H9 (cell line): ENCODE data around the gene PSMB3. TPM values are rescaled to one million over a fixed set of nuclear protein-coding genes. Genes with fewer than 3 reads are reported as not detected.

Experiments
- DNase-seq: peaks from one replicate; pipeline ENCODE4 v3.0.0-alpha.2; 2017
- H2AFZ ChIP-seq: one replicate; pipeline ENCODE4 v1.6.1; 2013; ENCODE audit warnings: mild to moderate bottlenecking, low read length, control low read depth, moderate library complexity
- H2AK5ac ChIP-seq: 2 replicates; pipeline ENCODE4 v1.6.1; 2013; ENCODE audit warnings: low read length, control low read depth, mixed read lengths; ENCODE audit not compliant: insufficient read length
- H2BK120ac ChIP-seq: one replicate; pipeline ENCODE4 v1.6.1; 2013; ENCODE audit warnings: low read depth, mild to moderate bottlenecking, low read length, control low read depth, inconsistent platforms; ENCODE audit not compliant: poor library complexity, severe bottlenecking
- H2BK12ac ChIP-seq: 2 replicates; pipeline ENCODE4 v1.6.1; 2013; ENCODE audit warnings: low read length, control low read depth, mixed read lengths, low read depth; ENCODE audit not compliant: insufficient read length
- H2BK15ac ChIP-seq: 2 replicates; pipeline ENCODE4 v1.6.1; 2013; ENCODE audit warnings: low read depth, low read length, control low read depth
- H2BK20ac ChIP-seq: one replicate; pipeline ENCODE4 v1.6.1; 2013; ENCODE audit warnings: low read depth, mild to moderate bottlenecking, low read length, control low read depth, inconsistent platforms; ENCODE audit not compliant: poor library complexity, severe bottlenecking
- H2BK5ac ChIP-seq: 2 replicates; pipeline ENCODE4 v1.6.1; 2013; ENCODE audit warnings: low read length, control low read depth, mixed read lengths; ENCODE audit not compliant: insufficient read length
- H3K14ac ChIP-seq: 2 replicates; pipeline ENCODE4 v1.6.1; 2013; ENCODE audit warnings: low read length, control low read depth; ENCODE audit not compliant: insufficient read depth
- H3K18ac ChIP-seq: 2 replicates; pipeline ENCODE4 v1.6.1; 2013; ENCODE audit warnings: low read depth, mild to moderate bottlenecking, mixed read lengths, low read length, control low read depth; ENCODE audit not compliant: insufficient read length
- H3K23ac ChIP-seq: 2 replicates; pipeline ENCODE4 v1.6.1; 2013; ENCODE audit warnings: low read length, control low read depth, mixed read lengths, low read depth; ENCODE audit not compliant: insufficient read length
- H3K23me2 ChIP-seq: 2 replicates; pipeline ENCODE4 v1.6.1; 2013; ENCODE audit warnings: low read depth, mild to moderate bottlenecking, mixed read lengths, low read length, control low read depth; ENCODE audit not compliant: insufficient read length, poor library complexity, severe bottlenecking
- H3K27ac ChIP-seq: 2 replicates; pipeline ENCODE4 v1.5.1; 2013; ENCODE audit warnings: low read length, control low read depth, mixed read lengths, low read depth; ENCODE audit not compliant: insufficient read length
- H3K27me3 ChIP-seq: 2 replicates; pipeline ENCODE4 v1.6.1; 2013; ENCODE audit warnings: low read length, control low read depth, inconsistent platforms; ENCODE audit not compliant: insufficient read depth
- H3K4ac ChIP-seq: 2 replicates; pipeline ENCODE4 v1.6.1; 2013; ENCODE audit warnings: low read depth, mild to moderate bottlenecking, control low read depth, inconsistent platforms, low read length, moderate library complexity
- H3K4me1 ChIP-seq: 2 replicates; pipeline ENCODE4 v1.6.1; 2013; ENCODE audit warnings: low read length, control low read depth, inconsistent platforms; ENCODE audit not compliant: insufficient read depth
- H3K4me2 ChIP-seq: 2 replicates; pipeline ENCODE4 v1.6.1; 2013; ENCODE audit warnings: low read length, control low read depth, mixed read lengths; ENCODE audit not compliant: insufficient read length, insufficient read depth
- H3K56ac ChIP-seq: 2 replicates; pipeline ENCODE4 v1.6.1; 2013; ENCODE audit warnings: low read depth, mild to moderate bottlenecking, mixed read lengths, low read length, control low read depth; ENCODE audit not compliant: insufficient read length
- H3K79me1 ChIP-seq: 2 replicates; pipeline ENCODE4 v1.6.1; 2013; ENCODE audit warnings: low read depth, mild to moderate bottlenecking, moderate library complexity, low read length, control low read depth, inconsistent platforms; ENCODE audit not compliant: insufficient read depth, poor library complexity, severe bottlenecking
- H3K79me2 ChIP-seq: 2 replicates; pipeline ENCODE4 v1.6.1; 2013; ENCODE audit warnings: low read length, control low read depth, inconsistent platforms; ENCODE audit not compliant: insufficient read depth
- H3K9ac ChIP-seq: 2 replicates; pipeline ENCODE4 v1.6.1; 2013; ENCODE audit warnings: low read length, control low read depth, mixed read lengths; ENCODE audit not compliant: insufficient read length; ENCODE audit errors: extremely low read depth
- H3K9me3 ChIP-seq: one replicate; pipeline ENCODE4 v1.6.1; 2013; ENCODE audit warnings: low read depth, low read length, inconsistent platforms; ENCODE audit not compliant: control insufficient read depth
- H3T11ph ChIP-seq: one replicate; pipeline ENCODE4 v1.6.1; 2013; ENCODE audit warnings: mild to moderate bottlenecking, low read length, control low read depth, inconsistent platforms
- H4K20me1 ChIP-seq: one replicate; pipeline ENCODE4 v1.6.1; 2013; ENCODE audit not compliant: control insufficient read depth, insufficient read length, insufficient read depth
- H4K5ac ChIP-seq: 2 replicates; pipeline ENCODE4 v1.6.1; 2013; ENCODE audit warnings: low read depth, mild to moderate bottlenecking, mixed read lengths, low read length, control low read depth; ENCODE audit not compliant: insufficient read length
- H4K8ac ChIP-seq: replicated peaks from 2 replicates; pipeline ENCODE4 v1.6.1; 2013; ENCODE audit warnings: low read length, control low read depth, mixed read lengths, low read depth; ENCODE audit not compliant: insufficient read length
- H4K91ac ChIP-seq: 2 replicates; pipeline ENCODE4 v1.6.1; 2013; ENCODE audit warnings: low read depth, mild to moderate bottlenecking, moderate library complexity, mixed read lengths, low read length, control low read depth; ENCODE audit not compliant: insufficient read length
- H3K27ac Mint-ChIP-seq, 3 experiments: 2 replicates in 2 of 3; 3 replicates in 1 of 3; pipeline ENCODE4 v1.8.0; 2020 to 2021; ENCODE audit warnings: mixed read lengths in 3 of 3, mild to moderate bottlenecking in 1 of 3, moderate library complexity in 1 of 3
- H3K27me3 Mint-ChIP-seq: 2 replicates; pipeline ENCODE4 v1.8.0; 2021; ENCODE audit warnings: low read depth, mild to moderate bottlenecking, moderate library complexity, mixed read lengths
- H3K36me3 Mint-ChIP-seq, 3 experiments: 2 replicates in 2 of 3; 3 replicates in 1 of 3; pipeline ENCODE4 v1.8.0; 2020 to 2021; ENCODE audit warnings: low read depth in 3 of 3, mixed read lengths in 3 of 3; ENCODE audit not compliant: insufficient read depth in 1 of 3
- H3K4me1 Mint-ChIP-seq, 2 experiments: 2 replicates each; pipeline ENCODE4 v1.8.0; 2020; ENCODE audit warnings: mixed read lengths in 2 of 2
- H3K4me3 Mint-ChIP-seq, 2 experiments: 2 replicates in 1 of 2; 3 replicates in 1 of 2; pipeline ENCODE4 v1.8.0; 2020 to 2021; ENCODE audit warnings: mild to moderate bottlenecking in 2 of 2, mixed read lengths in 2 of 2, moderate library complexity in 1 of 2
- H3K9me3 Mint-ChIP-seq, 2 experiments: 2 replicates in 1 of 2; 3 replicates in 1 of 2; pipeline ENCODE4 v1.8.0; 2020; ENCODE audit warnings: mild to moderate bottlenecking in 2 of 2, mixed read lengths in 2 of 2, moderate library complexity in 1 of 2
- CTCF ChIP-seq: fragments of 200-600 bp; sonication (generic); conservative IDR thresholded peaks from 3 replicates; pipeline ENCODE4 v1.8.0; 2021; ENCODE audit warnings: antibody characterized with exemption, mild to moderate bottlenecking
- WGBS: extraction: QIAGEN DNeasy Blood & Tissue Kit; methylation state at CpG from one replicate; pipeline ENCODE4 v1.1.7; 2013; ENCODE audit warnings: missing lambda C conversion rate, low lambda C conversion rate, mixed read lengths; ENCODE audit not compliant: insufficient read length; ENCODE audit errors: extremely low coverage; 5-methylcytosine and 5-hydroxymethylcytosine counted together
- total RNA-seq: library from RNA; stranded (reverse); gene quantifications from 2 replicates; pipeline ENCODE4 v1.2.1, GENCODE V29; 2021

The PSMB3 gene
- total RNA-seq, 1 experiment from 2014 or later = 242 TPM

- Histone ChIP-seq H2BK15ac (no peak overlapping the region), H3K79me1 (no peaks in the 10 kb centered on the region), H3K4me2 (peak overlapping the region; percentile 7), H2BK12ac (no peak overlapping the region), H2AK5ac (no peak overlapping the region), H3T11ph (no peak overlapping the region), H4K20me1 (no peaks in the 10 kb centered on the region), H4K5ac (no peak overlapping the region), H3K23me2 (peaks cover 2% of the 10 kb centered on the region), H2BK120ac (no peak overlapping the region), H3K4me1 (peaks cover 3% of the 10 kb centered on the region; the same call in 1 of the 2 replicates), H3K9me3 (no peaks in the 10 kb centered on the region), H3K27me3 (no peaks in the 10 kb centered on the region; the same call in 1 of the 2 replicates), H2BK20ac (no peak overlapping the region), H2BK5ac (no peak overlapping the region), H3K9ac (no peak overlapping the region), H2AFZ (no peak overlapping the region), H4K91ac (no peak overlapping the region), H3K4ac (no peak overlapping the region), H3K23ac (no peak overlapping the region), H4K8ac (no peak overlapping the region), H3K27ac (no peak overlapping the region), H3K14ac (peak overlapping the region; percentile 58), H3K56ac (no peak overlapping the region), H3K79me2 (no peaks in the 10 kb centered on the region), H3K18ac (peak overlapping the region; percentile 54)
- no CpG with 5 or more reads among the region's 9 CpGs for WGBS
- H3K9me3 Mint-ChIP-seq = no peaks in the 10 kb centered on the region
- no peak for DNase-seq
- peak overlapping the region in 1 of 2 experiments; percentile 57; a peak in 2 of 5 replicates for H3K4me3 Mint-ChIP-seq
- no peak for TF ChIP-seq CTCF
- H3K27me3 Mint-ChIP-seq = peaks cover 40% of the 10 kb centered on the region
- peak overlapping the region in 2 of 3 experiments; percentile 12 to 41; a peak in 2 of 7 replicates for H3K27ac Mint-ChIP-seq
- H3K36me3 Mint-ChIP-seq = peaks cover 6 to 15% (median 10%) of the 10 kb centered on the region in 3 experiments; a peak in 6 of 7 replicates
- peaks cover 36 to 69% of the 10 kb centered on the region in 2 experiments for H3K4me1 Mint-ChIP-seq
These were observed 37.2 kb upstream of the PSMB3 start for GRCh38 chr17:38715216-38715943.
